GM23248 (cell line): Measurements from ENCODE around the gene ZNF804B. TPM values are rescaled to one million over a fixed set of nuclear protein-coding genes. Genes with fewer than 3 reads are reported as not detected.

Source experiments
- DNase-seq: peaks from one replicate; pipeline ENCODE4 v3.0.0-alpha.2; 2015
- H2AFZ ChIP-seq: fragments of 200-600 bp; sonication (generic); 2 replicates; pipeline ENCODE4 v1.6.1; 2016; ENCODE audit warnings: antibody characterized with exemption
- H3F3A ChIP-seq: fragments of 200-600 bp; sonication (generic); 2 replicates; pipeline ENCODE4 v1.6.1; 2016; ENCODE audit warnings: mild to moderate bottlenecking, antibody characterized with exemption, mixed run types; ENCODE audit not compliant: insufficient read depth
- H3K27ac ChIP-seq: fragments of 200-600 bp; sonication (generic); 2 replicates; pipeline ENCODE4 v1.5.1; 2016; ENCODE audit warnings: mild to moderate bottlenecking
- H3K27me3 ChIP-seq: fragments of 200-600 bp; sonication (generic); replicated peaks from 2 replicates; pipeline ENCODE4 v1.6.1; 2016; ENCODE audit warnings: mild to moderate bottlenecking; ENCODE audit not compliant: insufficient read depth
- H3K36me3 ChIP-seq: fragments of 200-600 bp; sonication (generic); 2 replicates; pipeline ENCODE4 v1.6.1; 2016; ENCODE audit warnings: low read depth, mild to moderate bottlenecking
- H3K4me1 ChIP-seq: fragments of 200-600 bp; sonication (generic); 2 replicates; pipeline ENCODE4 v1.6.1; 2016; ENCODE audit warnings: mild to moderate bottlenecking; ENCODE audit not compliant: insufficient read depth
- H3K4me2 ChIP-seq: fragments of 200-600 bp; sonication (generic); one replicate; pipeline ENCODE4 v1.6.1; 2016; ENCODE audit warnings: mild to moderate bottlenecking; ENCODE audit not compliant: unreplicated experiment
- H3K4me3 ChIP-seq: fragments of 200-600 bp; sonication (generic); 2 replicates; pipeline ENCODE4 v1.5.1; 2016; ENCODE audit warnings: mild to moderate bottlenecking
- H3K79me2 ChIP-seq: fragments of 200-600 bp; sonication (generic); 2 replicates; pipeline ENCODE4 v1.6.1; 2016; ENCODE audit warnings: mild to moderate bottlenecking; ENCODE audit not compliant: insufficient read depth
- H3K9ac ChIP-seq: fragments of 200-600 bp; sonication (generic); 2 replicates; pipeline ENCODE4 v1.6.1; 2016; ENCODE audit warnings: mild to moderate bottlenecking
- H3K9me2 ChIP-seq: fragments of 200-600 bp; sonication (generic); 2 replicates; pipeline ENCODE4 v1.6.1; 2016; ENCODE audit warnings: mixed run types, mild to moderate bottlenecking, moderate library complexity; ENCODE audit not compliant: insufficient read depth
- H3K9me3 ChIP-seq: fragments of 200-600 bp; sonication (generic); one replicate; pipeline ENCODE4 v1.6.1; 2017; ENCODE audit warnings: low read depth
- H4K20me1 ChIP-seq: fragments of 200-600 bp; sonication (generic); 2 replicates; pipeline ENCODE4 v1.6.0; 2016; ENCODE audit not compliant: insufficient read depth
- EZH2 ChIP-seq: fragments of 200-600 bp; sonication (generic); IDR thresholded peaks from 2 replicates; pipeline ENCODE4 v1.6.1; 2018; ENCODE audit warnings: antibody characterized with exemption, mild to moderate bottlenecking; ENCODE audit not compliant: insufficient read depth, poor library complexity, severe bottlenecking
- EZH2phosphoT487 ChIP-seq: fragments of 200-600 bp; sonication (generic); IDR thresholded peaks from 2 replicates; pipeline ENCODE4 v1.6.1; 2018; ENCODE audit warnings: antibody characterized with exemption, moderate library complexity, mild to moderate bottlenecking, low read depth; ENCODE audit not compliant: insufficient read depth
- WGBS, 2 experiments: methylation state at CpG; one replicate each; pipeline ENCODE4 v1.1.6; 2015 to 2017; ENCODE audit warnings: low lambda C conversion rate in 2 of 2, low coverage in 1 of 2; ENCODE audit errors: missing lambda C conversion rate in 2 of 2; 5-methylcytosine and 5-hydroxymethylcytosine counted together
- in situ Hi-C: fragments of 300-500 bp; cut with MboI; formaldehyde crosslinking; loops from 2 replicates; pipeline ENCODE4 v1.15.0; 2020
- polyA plus RNA-seq: library from polyadenylated mRNA; unstranded; fragments of >200 nt; fragmentation: Nextera tagmentation; extraction: Ambion mirVana; gene quantifications from 2 replicates; pipeline ENCODE4 v1.2.1, GENCODE V29; 2016
- total RNA-seq: library from RNA; depleted of rRNA; stranded (reverse); fragments of >200 nt; shearing (Covaris generic); gene quantifications from 2 replicates; pipeline ENCODE4 v1.2.3, GENCODE V29; 2014

The ZNF804B gene
- total and polyA plus RNA-seq, 2 experiments from 2014 or later, result not detected

DNA sequence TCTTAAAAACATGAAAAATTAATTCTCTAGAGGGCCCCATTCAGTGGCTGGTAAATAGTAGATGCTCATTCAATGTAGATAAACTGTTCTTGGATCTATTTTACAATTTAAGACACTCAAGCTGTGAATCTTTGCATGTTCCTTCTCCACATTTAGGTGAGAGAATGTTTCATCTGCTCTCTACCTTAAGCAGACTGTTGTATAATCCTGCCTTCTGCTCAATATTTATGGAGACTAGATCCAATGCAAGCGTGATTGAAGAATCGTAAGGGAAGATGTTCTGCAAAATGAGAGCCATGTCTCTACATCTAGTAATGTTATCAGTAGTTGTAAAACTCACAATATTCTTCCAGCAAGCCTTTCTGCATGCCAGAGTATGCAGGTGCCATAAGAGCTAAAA lies 151.0 kb downstream of the ZNF804B start:
- in situ Hi-C loops, result no loop called here
- no peaks in the 10 kb centered on the region for H4K20me1 ChIP-seq
- WGBS, 2 experiments, result 51 to 57% methylated on average over 2 of the region's 2 CpGs
- no peaks in the 10 kb centered on the region for H3K36me3 ChIP-seq
- no peaks in the 10 kb centered on the region for H3K79me2 ChIP-seq
- no peak overlapping the region for H3K27ac ChIP-seq
- H3K9me3 ChIP-seq, result no peaks in the 10 kb centered on the region
- no peak for TF ChIP-seq EZH2phosphoT487
- no peak for TF ChIP-seq EZH2
- H3K27me3 ChIP-seq, result no peaks in the 10 kb centered on the region
- H3K4me3 ChIP-seq, result no peak overlapping the region
- no peaks in the 10 kb centered on the region for H3K4me1 ChIP-seq
- H3K4me2 ChIP-seq, result no peak overlapping the region
- H3F3A ChIP-seq, result no peaks in the 10 kb centered on the region
- H3K9ac ChIP-seq, result no peak overlapping the region
- no peak for DNase-seq
- H2AFZ ChIP-seq, result no peak overlapping the region
- H3K9me2 ChIP-seq, result no peaks in the 10 kb centered on the region; the same call in 1 of the 2 replicates

- Histone ChIP-seq H3K36me3 (no peaks in the 10 kb centered on the region), H3K27me3 (no peaks in the 10 kb centered on the region), H3K79me2 (no peaks in the 10 kb centered on the region), H3K27ac (no peak overlapping the region), H3K9me3 (no peaks in the 10 kb centered on the region), H3K4me2 (no peak overlapping the region), H3K4me3 (no peak overlapping the region), H3F3A (no peaks in the 10 kb centered on the region), H3K4me1 (no peaks in the 10 kb centered on the region), H2AFZ (no peak overlapping the region), H3K9me2 (no peaks in the 10 kb centered on the region; the same call in 1 of the 2 replicates), H4K20me1 (no peaks in the 10 kb centered on the region), H3K9ac (no peak overlapping the region)
- no peak for TF ChIP-seq EZH2
- no peak for TF ChIP-seq EZH2phosphoT487
- in situ Hi-C loops, result no loop called here
- 56 to 67% methylated on average over 2 of the region's 2 CpGs for WGBS, 2 experiments
- no peak for DNase-seq
Measured at GRCh38 chr7:88912852-88913251, 153.4 kb downstream of the ZNF804B start.

DNA sequence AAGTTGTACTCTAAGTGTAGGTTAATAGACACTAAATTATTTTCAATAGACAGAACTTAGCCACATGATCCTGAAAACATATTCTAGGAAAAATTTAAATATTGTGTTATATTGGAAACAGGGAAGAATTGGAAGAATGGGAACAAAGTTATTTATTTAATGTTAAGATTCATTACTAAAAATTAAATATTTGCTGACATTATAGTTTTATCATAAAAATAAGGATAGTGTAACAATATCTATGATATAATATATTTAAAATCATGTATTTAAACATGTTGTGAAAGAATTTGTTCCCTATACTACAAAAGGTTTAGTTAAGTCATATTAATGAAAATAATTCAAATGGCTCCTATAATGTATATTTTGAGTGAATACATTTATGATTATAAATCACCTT lies 156.1 kb downstream of the ZNF804B start:
- H3K9ac ChIP-seq, result no peak overlapping the region
- TF ChIP-seq EZH2phosphoT487 (no peak), EZH2 (no peak)
- H3K36me3 ChIP-seq, result no peaks in the 10 kb centered on the region
- no peaks in the 10 kb centered on the region for H3K79me2 ChIP-seq
- no peaks in the 10 kb centered on the region; the same call in 1 of the 2 replicates for H3K9me2 ChIP-seq
- no peaks in the 10 kb centered on the region for H3F3A ChIP-seq
- no peak for DNase-seq
- H3K4me3 ChIP-seq, result no peak overlapping the region
- H3K4me2 ChIP-seq, result no peak overlapping the region
- in situ Hi-C loops, result no loop called here
- no peaks in the 10 kb centered on the region for H3K4me1 ChIP-seq
- no peaks in the 10 kb centered on the region for H4K20me1 ChIP-seq
- no peak overlapping the region for H2AFZ ChIP-seq
- no peaks in the 10 kb centered on the region for H3K9me3 ChIP-seq
- H3K27ac ChIP-seq, result no peak overlapping the region
- no peaks in the 10 kb centered on the region for H3K27me3 ChIP-seq

- H3K9me2 ChIP-seq, result no peaks in the 10 kb centered on the region; the same call in 1 of the 2 replicates
- H3K79me2 ChIP-seq, result no peaks in the 10 kb centered on the region
- no peaks in the 10 kb centered on the region for H3K36me3 ChIP-seq
- H3K27ac ChIP-seq, result no peak overlapping the region
- H3F3A ChIP-seq, result no peaks in the 10 kb centered on the region
- in situ Hi-C loops, result no loop called here
- H2AFZ ChIP-seq, result no peak overlapping the region
- no peak overlapping the region for H3K4me2 ChIP-seq
- TF ChIP-seq EZH2phosphoT487, result no peak
- TF ChIP-seq EZH2, result no peak
- H3K4me3 ChIP-seq, result no peak overlapping the region
- no peaks in the 10 kb centered on the region for H3K4me1 ChIP-seq
- no peaks in the 10 kb centered on the region for H3K9me3 ChIP-seq
- 36 to 44% methylated on average over 4 of the region's 4 CpGs for WGBS, 2 experiments
- no peak overlapping the region for H3K9ac ChIP-seq
- no peak for DNase-seq
- H3K27me3 ChIP-seq, result no peaks in the 10 kb centered on the region
- no peaks in the 10 kb centered on the region for H4K20me1 ChIP-seq
Measured at GRCh38 chr7:88919478-88920131, 160.1 kb downstream of the ZNF804B start.

DNA sequence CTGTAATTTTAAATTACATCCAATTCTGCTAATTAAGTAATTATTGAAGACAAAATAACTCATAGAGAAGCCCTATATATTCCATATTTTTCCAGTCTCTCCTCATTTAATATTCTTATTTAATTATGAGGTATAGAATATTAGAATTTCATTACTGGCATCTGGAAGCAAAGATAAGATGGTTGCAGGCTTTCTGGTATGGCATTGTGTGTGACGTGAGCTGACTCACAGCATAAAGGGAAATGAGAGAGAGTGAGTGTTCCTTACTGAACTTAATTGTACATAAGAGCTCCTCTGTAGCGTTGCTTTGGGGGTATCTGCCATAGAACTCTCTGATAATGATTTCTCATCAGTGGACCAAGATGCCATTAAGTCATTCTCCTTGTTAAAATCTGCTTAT lies 163.4 kb downstream of the ZNF804B start:
- Histone ChIP-seq H3K4me3 (no peak overlapping the region), H3K4me2 (no peak overlapping the region)

More for the DNA sequence above, 163.4 kb downstream of the ZNF804B start:
- Histone ChIP-seq H4K20me1 (no peaks in the 10 kb centered on the region), H3K9me3 (no peaks in the 10 kb centered on the region), H2AFZ (no peak overlapping the region), H3K79me2 (no peaks in the 10 kb centered on the region), H3K27me3 (no peaks in the 10 kb centered on the region), H3K9me2 (no peaks in the 10 kb centered on the region), H3K9ac (no peak overlapping the region), H3F3A (no peaks in the 10 kb centered on the region), H3K27ac (no peak overlapping the region), H3K36me3 (no peaks in the 10 kb centered on the region), H3K4me1 (no peaks in the 10 kb centered on the region)
- no peak for DNase-seq
- TF ChIP-seq EZH2phosphoT487 (no peak), EZH2 (no peak)
- 39% methylated on average over 2 of the region's 2 CpGs for WGBS, 2 experiments
- in situ Hi-C loops, result no loop called here
